ENCODE results near the gene ZNF487.
"Not testable (repeated sequence)": the region's sequence is repeated elsewhere in the genome, so short reads cannot be mapped to it uniquely, and the experiment has no call there.

DNA sequence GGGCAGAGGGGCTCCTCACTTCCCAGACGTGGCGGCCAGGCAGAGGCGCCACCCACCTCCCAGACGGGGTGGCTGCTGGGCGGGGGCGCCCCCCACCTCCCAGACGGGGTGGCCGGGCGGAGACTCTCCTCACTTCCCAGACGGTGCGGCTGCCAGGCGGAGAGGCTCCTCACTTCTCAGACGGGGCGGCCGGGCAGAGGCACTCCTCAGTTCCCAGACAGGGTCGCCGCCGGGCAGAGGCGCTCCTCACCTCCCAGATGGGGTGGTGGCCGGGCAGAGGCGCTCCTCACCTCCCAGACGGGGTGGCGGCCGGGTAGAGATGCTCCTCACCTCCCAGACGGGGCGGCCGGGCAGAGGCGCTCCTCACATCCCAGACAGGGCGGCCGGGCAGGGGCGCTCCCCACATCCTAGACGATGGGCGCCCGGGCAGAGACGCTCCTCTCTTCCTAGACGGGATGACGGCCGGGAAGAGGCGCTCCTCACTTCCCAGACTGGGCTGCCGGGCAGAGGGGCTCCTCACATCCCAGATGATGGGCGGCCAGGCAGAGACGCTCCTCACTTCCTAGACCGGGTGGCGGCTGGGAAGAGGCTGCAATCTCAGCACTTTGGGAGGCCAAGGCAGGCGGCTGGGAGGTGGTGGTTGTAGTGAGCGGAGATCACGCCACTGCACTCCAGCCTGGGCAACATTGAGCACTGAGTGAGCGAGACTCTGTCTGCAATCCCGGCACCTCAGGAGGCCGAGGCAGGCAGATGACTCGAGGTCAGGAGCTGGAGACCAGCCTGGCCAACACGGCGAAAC is 9.5 kb downstream of the ZNF487 start:
- not testable (repeated sequence) for TF ChIP-seq CTCF (IDR thresholded peaks at IDR 0.05; ENCODE audit: poor library complexity, severe bottlenecking); REST (IDR thresholded peaks at IDR 0.05; ENCODE audit: borderline replicate concordance)

Measured in neural cell (in vitro differentiated cells).